Activated CD8-positive, alpha-beta memory T cell treated with anti-CD3 and anti-CD28 coated beads, Interleukin-2, amount 50 U/mL, for 48 hours (primary cell): ENCODE measurements around the gene AJAP1.

Source experiments
- DNase-seq: peaks from one replicate; pipeline ENCODE4 v3.0.0-alpha.2; 2020

Gene AJAP1

DNA sequence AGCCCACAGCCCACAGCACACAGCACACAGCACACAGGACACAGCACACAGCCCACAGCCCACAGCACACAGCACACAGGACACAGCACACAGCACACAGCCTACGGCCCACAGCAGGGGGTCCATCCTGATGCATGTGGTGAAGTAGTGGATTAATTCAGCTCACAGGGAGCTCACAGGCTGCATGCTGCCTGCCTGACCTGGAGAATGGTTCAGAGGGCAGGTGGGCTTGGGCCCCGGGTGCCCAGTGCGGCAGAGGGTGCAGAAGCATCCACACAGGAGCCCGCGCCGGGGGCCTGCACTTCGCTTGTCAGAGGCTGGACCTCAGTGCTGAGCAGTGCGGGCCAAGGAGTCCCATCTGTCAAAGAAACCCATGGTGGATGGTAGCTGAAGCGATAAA is 21.1 kb upstream of the AJAP1 start:
- DNase-seq: no peak

DNA sequence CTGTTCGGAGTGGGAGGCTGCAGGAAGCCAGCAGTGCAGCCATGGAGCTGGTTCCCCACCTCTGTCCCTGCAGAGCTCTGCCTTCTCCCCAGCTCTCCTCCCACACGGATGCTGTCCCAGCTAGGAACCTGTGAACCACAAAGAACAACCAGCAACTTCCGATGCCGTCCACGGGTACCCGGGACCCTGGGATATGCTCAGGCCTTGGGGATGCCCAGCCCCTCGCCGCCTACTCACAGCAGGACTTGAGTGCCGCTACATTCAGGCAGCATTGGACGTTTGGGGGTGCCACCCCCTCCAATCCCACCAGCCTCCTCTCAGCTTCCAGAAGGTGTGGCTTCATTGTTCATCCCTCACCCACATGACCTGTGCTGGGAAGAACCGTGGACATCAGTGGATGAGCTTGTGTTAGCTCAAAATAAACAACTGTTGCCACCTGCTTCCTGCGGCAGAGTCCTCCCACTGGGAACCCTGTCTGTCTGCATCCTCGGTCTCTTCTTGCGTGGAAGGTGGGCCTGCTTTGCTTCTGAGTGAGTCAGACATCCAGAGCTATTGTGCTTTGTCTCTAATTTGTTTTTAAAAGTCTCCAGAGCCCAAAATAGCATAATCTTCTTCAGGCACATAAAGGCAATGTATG is 20.1 kb upstream of the AJAP1 start:
- no peak for DNase-seq

- DNase-seq: no peak
Measured at GRCh38 chr1:4634793-4635406, 19.5 kb upstream of the AJAP1 start.

DNA sequence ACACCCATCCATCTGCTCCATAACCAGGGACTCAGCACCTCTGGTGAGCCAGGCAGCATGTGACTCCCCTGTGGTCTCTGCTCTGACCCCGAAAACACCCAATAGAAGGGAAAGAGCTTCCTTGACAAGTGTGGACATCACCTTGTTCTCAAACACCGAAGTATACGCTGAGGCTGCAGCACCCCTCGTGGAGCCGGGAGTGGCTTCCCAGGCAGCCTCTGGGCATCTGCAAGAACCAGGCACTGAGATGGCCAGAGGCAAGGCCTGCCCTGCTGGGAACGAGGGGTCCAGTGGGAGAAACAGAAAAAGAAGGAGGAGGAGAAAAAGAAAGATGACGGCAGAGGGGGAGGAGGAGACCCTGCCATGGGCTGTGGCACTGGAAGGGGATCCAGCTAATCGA is 18.2 kb upstream of the AJAP1 start:
- no peak for DNase-seq

- no peak for DNase-seq
Measured at GRCh38 chr1:4636644-4637380, 17.6 kb upstream of the AJAP1 start.

DNA sequence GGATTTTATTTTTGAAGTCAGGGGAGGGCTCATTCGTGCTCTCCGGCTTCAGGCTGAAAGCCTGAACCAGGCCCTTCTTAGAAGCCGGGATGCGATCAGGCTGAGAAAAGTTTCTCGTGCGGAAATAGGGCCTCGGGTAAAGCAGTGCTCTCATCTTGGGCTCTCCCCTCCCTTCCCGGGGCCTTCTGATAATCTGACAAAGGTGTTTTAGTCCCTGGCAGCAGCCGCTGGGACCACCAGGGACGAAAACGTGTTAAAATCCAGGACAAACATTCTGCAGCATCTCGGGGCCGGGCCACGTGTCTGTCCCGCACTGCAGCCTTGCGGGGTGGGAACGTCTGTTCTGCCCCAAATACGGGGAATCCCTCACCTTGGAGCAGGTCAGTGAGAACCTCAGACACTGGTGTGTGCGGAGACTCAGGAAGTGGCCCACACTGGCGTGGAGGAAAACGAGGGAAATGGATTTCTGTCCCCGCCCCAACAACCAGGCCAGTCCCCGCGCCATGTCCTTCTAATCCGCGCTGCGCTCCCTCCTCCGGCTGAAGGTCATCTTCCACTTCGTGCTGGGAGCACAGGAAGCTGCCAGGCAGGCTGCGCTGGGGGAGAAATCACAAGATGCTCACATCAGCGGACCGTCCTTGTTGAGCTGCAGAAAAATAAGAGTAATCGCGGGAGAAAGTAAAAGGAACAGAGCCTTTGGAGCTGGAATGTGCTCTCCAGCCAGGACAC is 16.6 kb upstream of the AJAP1 start:
- no peak for DNase-seq

GRCh38 chr1:4638345-4638729 is 16.1 kb upstream of the AJAP1 start:
- no peak for DNase-seq

GRCh38 chr1:4640931-4641330 is 13.5 kb upstream of the AJAP1 start:
- DNase-seq: no peak

DNA sequence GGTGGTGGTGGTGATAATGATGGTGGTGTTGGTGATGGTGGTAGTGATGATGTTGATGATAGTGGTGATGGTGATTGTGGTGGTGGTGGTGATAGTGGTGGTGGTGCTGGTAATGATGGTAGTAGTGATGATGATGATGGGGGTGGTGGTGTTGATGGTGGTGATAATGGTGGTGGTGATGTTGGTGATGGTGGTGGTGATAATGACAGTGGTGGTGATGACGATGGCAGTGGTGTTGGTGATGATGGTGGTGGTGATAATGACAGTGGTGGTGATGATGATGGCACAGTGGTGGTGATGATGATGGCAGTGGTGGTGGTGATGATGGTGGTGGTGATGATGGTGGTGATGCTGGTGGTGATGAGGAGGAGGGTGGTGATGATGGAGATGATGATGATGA is 7.0 kb upstream of the AJAP1 start:
- no peak for DNase-seq

- DNase-seq: no peak
Measured at GRCh38 chr1:4648657-4649056, 5.8 kb upstream of the AJAP1 start.

DNA sequence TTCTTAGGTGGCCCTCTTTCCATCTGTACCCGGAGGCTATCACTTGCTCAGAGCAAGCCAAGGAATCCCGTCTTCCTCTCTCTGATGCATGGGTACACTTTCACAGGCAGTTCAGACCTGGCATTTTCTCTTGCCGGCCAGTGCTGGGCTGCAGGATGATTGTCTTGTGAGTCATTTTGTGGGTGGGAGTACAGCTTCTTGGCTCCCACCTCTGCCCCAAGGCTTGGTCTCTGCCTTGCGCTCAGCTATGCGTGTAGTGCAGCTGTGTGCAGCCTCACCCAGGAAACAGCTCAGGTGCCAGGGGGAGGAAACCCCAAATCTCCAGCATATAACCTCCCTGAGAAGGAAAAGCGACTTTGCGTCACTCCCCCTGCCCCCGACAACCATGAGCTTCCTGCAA is 3.9 kb upstream of the AJAP1 start:
- DNase-seq: no peak

GRCh38 chr1:4650981-4651380 is 3.4 kb upstream of the AJAP1 start:
- DNase-seq: no peak

- DNase-seq: peak; percentile 87
Measured at GRCh38 chr1:4652631-4653327, 1.6 kb upstream of the AJAP1 start.

GRCh38 chr1:4653328-4653660 is 1.1 kb upstream of the AJAP1 start:
- DNase-seq: no peak

- no peak for DNase-seq
Measured at GRCh38 chr1:4654764-4655673, 610 bp downstream of the AJAP1 start.

- no peak for DNase-seq
Measured at GRCh38 chr1:4655674-4656532, 1.5 kb downstream of the AJAP1 start.

GRCh38 chr1:4656533-4657140 is 2.2 kb downstream of the AJAP1 start:
- DNase-seq: no peak

DNA sequence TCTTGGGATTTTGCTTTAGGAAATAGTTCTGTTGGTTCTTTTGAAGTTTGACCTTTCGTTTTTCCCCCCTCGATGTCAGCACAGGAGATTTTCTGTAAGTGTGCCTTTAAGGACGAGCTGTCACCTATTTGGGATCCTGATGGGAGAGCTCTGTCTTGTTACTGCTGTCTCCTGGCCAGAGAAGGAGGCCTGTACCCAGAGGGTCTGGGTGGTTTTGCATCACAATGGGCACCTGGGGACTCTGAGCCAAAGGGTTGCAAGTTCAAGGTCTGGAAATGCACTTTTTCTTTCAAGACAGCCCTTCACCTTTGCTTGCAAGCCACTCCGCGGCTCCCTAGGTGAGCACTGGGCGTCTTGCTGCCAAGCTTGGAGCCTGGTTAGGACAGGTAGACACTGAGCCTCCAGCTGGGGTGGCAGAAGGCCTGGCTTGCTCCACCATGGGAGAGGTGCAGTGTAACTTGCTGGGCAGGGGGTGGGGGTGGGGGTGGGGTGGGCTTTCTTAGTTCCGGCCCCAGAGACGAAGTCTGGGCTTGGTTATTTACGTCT is 2.9 kb downstream of the AJAP1 start:
- no peak for DNase-seq

GRCh38 chr1:4657960-4658541 is 3.6 kb downstream of the AJAP1 start:
- DNase-seq: no peak
